Progenitor cell of endocrine pancreas (in vitro differentiated cells): Measurements from ENCODE around the gene GBP3. TPM values are rescaled to one million over a fixed set of nuclear protein-coding genes. Genes with fewer than 3 reads are reported as not detected.
"Not testable (repeated sequence)": the region's sequence is repeated elsewhere in the genome, so short reads cannot be mapped to it uniquely, and the experiment has no call there.

ENCODE experiments used
- DNase-seq: peaks from one replicate; pipeline ENCODE4 v3.0.0; 2021; ENCODE audit warnings: low spot score; ENCODE audit not compliant: unreplicated experiment
- H3K27ac Mint-ChIP-seq: 2 replicates; pipeline ENCODE4 v1.8.0; 2021; ENCODE audit warnings: mild to moderate bottlenecking, moderate library complexity, mixed read lengths
- H3K27me3 Mint-ChIP-seq: 2 replicates; pipeline ENCODE4 v1.8.0; 2021; ENCODE audit warnings: mixed read lengths
- H3K36me3 Mint-ChIP-seq: 2 replicates; pipeline ENCODE4 v1.8.0; 2022; ENCODE audit warnings: mixed read lengths; ENCODE audit not compliant: insufficient read depth
- H3K4me1 Mint-ChIP-seq: 2 replicates; pipeline ENCODE4 v1.8.0; 2021; ENCODE audit warnings: low read depth, mixed read lengths
- H3K4me3 Mint-ChIP-seq: 2 replicates; pipeline ENCODE4 v1.8.0; 2021; ENCODE audit warnings: low read depth, mild to moderate bottlenecking, moderate library complexity, mixed read lengths
- H3K9me3 Mint-ChIP-seq: 2 replicates; pipeline ENCODE4 v1.8.0; 2021; ENCODE audit warnings: low read depth, mixed read lengths
- CTCF ChIP-seq: fragments of 200-600 bp; sonication (generic); IDR thresholded peaks from one replicate; pipeline ENCODE4 v1.5.0; 2021; ENCODE audit warnings: antibody characterized with exemption, mild to moderate bottlenecking; ENCODE audit not compliant: unreplicated experiment
- total RNA-seq: library from RNA; stranded (reverse); gene quantifications from 2 replicates; pipeline ENCODE4 v1.2.1, GENCODE V29; 2021

Gene GBP3
- total RNA-seq, 1 donor from 2014 or later: not detected

DNA sequence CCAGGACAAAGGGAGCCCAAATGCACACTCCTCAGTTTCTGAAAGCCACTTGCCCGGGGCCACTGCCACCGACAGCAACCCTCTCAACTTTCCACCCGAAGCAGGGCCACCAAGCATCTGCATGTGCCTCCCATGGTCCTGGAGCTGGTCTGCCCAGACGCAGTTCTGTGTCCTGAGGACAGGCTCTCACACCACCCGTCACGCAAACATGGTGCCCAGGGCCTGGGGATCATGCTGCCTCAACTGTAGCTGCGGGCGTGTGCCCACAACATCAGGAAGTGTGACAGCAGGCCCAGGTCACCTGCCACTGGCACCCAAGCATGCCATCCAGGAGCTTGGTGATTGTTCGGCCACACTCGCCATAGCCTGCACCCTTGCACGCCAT is 28.0 kb upstream of the GBP3 start:
- H3K4me3 Mint-ChIP-seq: no peak overlapping the region
- peaks cover 9% of the 10 kb centered on the region for H3K4me1 Mint-ChIP-seq
- no peaks in the 10 kb centered on the region for H3K27me3 Mint-ChIP-seq
- no peaks in the 10 kb centered on the region for H3K36me3 Mint-ChIP-seq
- no peak for DNase-seq
- TF ChIP-seq CTCF: no peak
- no peak overlapping the region for H3K27ac Mint-ChIP-seq
- no peaks in the 10 kb centered on the region for H3K9me3 Mint-ChIP-seq

- H3K4me1 Mint-ChIP-seq, H3K27me3 Mint-ChIP-seq, H3K36me3 Mint-ChIP-seq, DNase-seq, H3K9me3 Mint-ChIP-seq, H3K4me3 Mint-ChIP-seq, H3K27ac Mint-ChIP-seq: not testable (repeated sequence)
Observed at GRCh38 chr1:89049901-89050648, 27.4 kb upstream of the GBP3 start.

DNA sequence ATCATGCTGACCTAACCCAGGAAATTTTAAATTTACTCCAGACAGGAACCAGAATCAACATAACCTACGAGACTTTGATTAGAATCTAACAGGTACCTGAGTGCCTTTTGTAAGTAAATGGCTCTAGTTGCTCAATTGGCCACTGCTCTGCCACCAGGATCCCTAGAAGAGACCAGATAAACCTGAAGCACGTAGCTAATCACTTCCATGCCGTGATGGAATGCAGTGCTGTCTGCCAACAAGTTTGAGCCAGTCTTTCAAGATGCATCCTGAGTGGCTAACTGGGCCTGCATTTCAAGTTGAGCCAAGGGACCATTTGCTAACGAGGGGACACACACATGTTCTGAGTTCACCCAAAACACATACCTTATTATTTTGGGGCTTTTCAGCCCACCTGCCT is 26.5 kb upstream of the GBP3 start:
- H3K4me3 Mint-ChIP-seq, H3K27ac Mint-ChIP-seq, H3K27me3 Mint-ChIP-seq, H3K9me3 Mint-ChIP-seq, DNase-seq, H3K4me1 Mint-ChIP-seq, H3K36me3 Mint-ChIP-seq: not testable (repeated sequence)

- Mint-ChIP-seq H3K4me3 (no peak overlapping the region), H3K36me3 (no peaks in the 10 kb centered on the region), H3K4me1 (peaks cover 7% of the 10 kb centered on the region), H3K27me3 (no peaks in the 10 kb centered on the region), H3K27ac (no peak overlapping the region), H3K9me3 (peaks cover 2% of the 10 kb centered on the region)
- no peak for DNase-seq
- TF ChIP-seq CTCF: no peak
Observed at GRCh38 chr1:89047734-89048133, 25.1 kb upstream of the GBP3 start.

GRCh38 chr1:89046318-89047183 is 23.9 kb upstream of the GBP3 start:
- H3K4me3 Mint-ChIP-seq, H3K36me3 Mint-ChIP-seq, DNase-seq: not testable (repeated sequence)

GRCh38 chr1:89044970-89045721 is 22.5 kb upstream of the GBP3 start:
- H3K27me3 Mint-ChIP-seq: no peaks in the 10 kb centered on the region

More at GRCh38 chr1:89046318-89047183, 23.9 kb upstream of the GBP3 start:
- not testable (repeated sequence) for H3K4me1 Mint-ChIP-seq, H3K9me3 Mint-ChIP-seq, H3K27me3 Mint-ChIP-seq, H3K27ac Mint-ChIP-seq

More at GRCh38 chr1:89044970-89045721, 22.5 kb upstream of the GBP3 start:
- no peak for DNase-seq
- no peak for TF ChIP-seq CTCF
- Mint-ChIP-seq H3K27ac (no peak overlapping the region), H3K4me1 (peaks cover 1% of the 10 kb centered on the region), H3K36me3 (no peaks in the 10 kb centered on the region), H3K4me3 (no peak overlapping the region), H3K9me3 (peaks cover 2% of the 10 kb centered on the region)
